A549 (cell line): ENCODE results near the gene YAE1. TPM values are rescaled to one million over a fixed set of nuclear protein-coding genes. Genes with fewer than 3 reads are reported as not detected.

Source experiments
- ATAC-seq, 2 experiments: fragments of 200-7000 bp in 1 of 2; fragments of >200 bp in 1 of 2; cut with Nextera tagmentation in 1 of 2; cut with Tn5 transposase in 1 of 2; 3 replicates each; pipeline versions ENCODE4 v1.8.0 to v1.9.1; 2018 to 2020; ENCODE audit warnings: mild to moderate bottlenecking in 1 of 2, moderate library complexity in 1 of 2
- CTCF ChIA-PET: fragments of 300-600 bp; sonication (Branson Sonifier 250); formaldehyde crosslinking; extraction: SDS; loops from one replicate; lab custom pipeline; 2021; ENCODE audit warnings: antibody characterized with exemption, inconsistent platforms; lab: Yijun Ruan, JAX
- POLR2A ChIA-PET: fragments of 350-600 bp; formaldehyde crosslinking; extraction: SDS; loops from one replicate; lab custom pipeline; 2021; ENCODE audit warnings: antibody characterized with exemption, inconsistent platforms; lab: Yijun Ruan, JAX
- DNase-seq, 2 experiments: peaks; one replicate each; pipeline versions ENCODE4 v3.0.0 to v3.0.0-alpha.2; 2011 to 2016; ENCODE audit warnings: low read depth in 1 of 2, low spot score in 1 of 2
- FAIRE-seq: peaks from 2 replicates; lab custom pipeline; 2011; peaks lifted over from hg19 to GRCh38; lab: Jason Lieb, UNC
- H3K27ac ChIP-seq, 2 experiments: fragments of >200 bp; sonication (Bioruptor Twin); formaldehyde crosslinking; 3 replicates each; pipeline ENCODE4 v1.5.1; 2016 to 2017
- H3K4me1 ChIP-seq: fragments of >200 bp; sonication (Bioruptor Twin); formaldehyde crosslinking; 3 replicates; pipeline ENCODE4 v1.6.1; 2016
- H3K4me2 ChIP-seq: fragments of >200 bp; sonication (Bioruptor Twin); formaldehyde crosslinking; 3 replicates; pipeline ENCODE4 v1.6.1; 2016
- H3K4me3 ChIP-seq: fragments of >200 bp; sonication (Bioruptor Twin); formaldehyde crosslinking; 3 replicates; pipeline ENCODE4 v1.5.1; 2016
- H3K9me3 ChIP-seq: fragments of >200 bp; sonication (Bioruptor Twin); formaldehyde crosslinking; 3 replicates; pipeline ENCODE4 v1.6.1; 2016
- ATOH8 ChIP-seq: fragments of 250-450 bp; sonication (Bioruptor Pico); IDR thresholded peaks from 2 replicates; pipeline ENCODE4 v1.5.0; 2020; ENCODE audit warnings: low read depth, mild to moderate bottlenecking, moderate library complexity
- BCL3 ChIP-seq: fragments of >200 bp; sonication (Bioruptor Twin); formaldehyde crosslinking; IDR thresholded peaks from 3 replicates; pipeline ENCODE4 v1.6.1; 2016
- BHLHE40 ChIP-seq: IDR thresholded peaks from 2 replicates; pipeline ENCODE4 v1.6.1; 2012; ENCODE audit warnings: low read depth, low read length, inconsistent platforms
- CBX2 ChIP-seq: fragments of 200-600 bp; sonication (generic); IDR thresholded peaks from 2 replicates; pipeline ENCODE4 v1.6.1; 2016; ENCODE audit warnings: low read depth, mild to moderate bottlenecking, borderline replicate concordance
- CBX8 ChIP-seq: fragments of 200-600 bp; sonication (generic); IDR thresholded peaks from 2 replicates; pipeline ENCODE4 v1.6.1; 2016
- CEBPB ChIP-seq, 2 experiments: fragments of >200 bp in 1 of 2; sonication (Bioruptor Twin) in 1 of 2; formaldehyde crosslinking in 1 of 2; IDR thresholded peaks; 2 replicates each; pipeline ENCODE4 v1.6.1; 2012 to 2016
- CHD2 ChIP-seq: fragments of 150-350 bp; IDR thresholded peaks from 2 replicates; pipeline ENCODE4 v1.6.1; 2014; ENCODE audit warnings: low read length; ENCODE audit not compliant: partially characterized antibody
- CTCF ChIP-seq: fragments of >200 bp; sonication (Bioruptor Twin); formaldehyde crosslinking; IDR thresholded peaks from 3 replicates; pipeline ENCODE4 v1.5.1; 2016
- ESRRA ChIP-seq: fragments of 150-350 bp; IDR thresholded peaks from 2 replicates; pipeline ENCODE4 v1.6.1; 2014; ENCODE audit warnings: mild to moderate bottlenecking, low read length, borderline replicate concordance
- FOSL2 ChIP-seq, 2 experiments: fragments of 450-650 bp in 1 of 2; fragments of >200 bp in 1 of 2; sonication (Bioruptor Twin) in 1 of 2; formaldehyde crosslinking; IDR thresholded peaks; 2 replicates each; pipeline versions ENCODE4 v1.5.0 to v1.6.1; 2016 to 2020; ENCODE audit warnings: mild to moderate bottlenecking in 1 of 2, moderate library complexity in 1 of 2
- FOXS1 ChIP-seq: fragments of 250-450 bp; sonication (Bioruptor Pico); IDR thresholded peaks from 2 replicates; pipeline ENCODE4 v1.5.0; 2020; ENCODE audit warnings: mild to moderate bottlenecking, moderate library complexity
- GATA3 ChIP-seq: IDR thresholded peaks from 2 replicates; pipeline ENCODE4 v1.6.1; 2012; ENCODE audit warnings: borderline replicate concordance
- HES2 ChIP-seq: fragments of >200 bp; sonication (Bioruptor Twin); formaldehyde crosslinking; IDR thresholded peaks from 2 replicates; pipeline ENCODE4 v1.6.1; 2016
- HEYL ChIP-seq: fragments of 250-450 bp; sonication (Bioruptor Pico); IDR thresholded peaks from 2 replicates; pipeline ENCODE4 v1.8.0; 2021; ENCODE audit warnings: mild to moderate bottlenecking, moderate library complexity
- HMGXB4 ChIP-seq: fragments of 250-450 bp; sonication (Bioruptor Pico); IDR thresholded peaks from 2 replicates; pipeline ENCODE4 v1.5.0; 2021; ENCODE audit warnings: mild to moderate bottlenecking, moderate library complexity, borderline replicate concordance
- HOXB13 ChIP-seq: fragments of 250-450 bp; sonication (Bioruptor Pico); IDR thresholded peaks from 2 replicates; pipeline ENCODE4 v1.5.0; 2020; ENCODE audit warnings: low read depth, mild to moderate bottlenecking, moderate library complexity
- JUNB ChIP-seq: fragments of >200 bp; sonication (Bioruptor Twin); formaldehyde crosslinking; IDR thresholded peaks from 2 replicates; pipeline ENCODE4 v1.6.1; 2016
- KDM1A ChIP-seq: fragments of 200-600 bp; sonication (generic); IDR thresholded peaks from 2 replicates; pipeline ENCODE4 v1.6.1; 2016; ENCODE audit warnings: low read depth, mild to moderate bottlenecking
- KDM5A ChIP-seq: fragments of 200-600 bp; sonication (generic); IDR thresholded peaks from 2 replicates; pipeline ENCODE4 v1.6.1; 2016; ENCODE audit warnings: antibody characterized with exemption, mild to moderate bottlenecking
- MAX ChIP-seq: IDR thresholded peaks from 2 replicates; pipeline ENCODE4 v1.6.1; 2012
- NFE2L2 ChIP-seq: fragments of 150-350 bp; conservative IDR thresholded peaks from 2 replicates; pipeline ENCODE4 v1.6.1; 2014; ENCODE audit warnings: low read length
- NR3C1 ChIP-seq: fragments of >200 bp; sonication (Bioruptor Twin); formaldehyde crosslinking; IDR thresholded peaks from 3 replicates; pipeline ENCODE4 v1.6.1; 2017
- PBX3 ChIP-seq: IDR thresholded peaks from 2 replicates; pipeline ENCODE4 v1.6.1; 2012
- PHF8 ChIP-seq: fragments of 200-600 bp; sonication (generic); IDR thresholded peaks from 2 replicates; pipeline ENCODE4 v1.6.1; 2016; ENCODE audit warnings: low read depth, mild to moderate bottlenecking, antibody characterized with exemption, moderate library complexity, borderline replicate concordance
- POLR2A ChIP-seq: IDR thresholded peaks from 2 replicates; pipeline ENCODE4 v1.6.1; 2012; ENCODE audit warnings: mild to moderate bottlenecking, low read length
- RAD21 ChIP-seq, 2 experiments: fragments of >200 bp in 1 of 2; sonication (Bioruptor Twin) in 1 of 2; formaldehyde crosslinking in 1 of 2; IDR thresholded peaks in 1 of 2; conservative IDR thresholded peaks in 1 of 2; 2 replicates in 1 of 2; 3 replicates in 1 of 2; pipeline ENCODE4 v1.6.1; 2012 to 2018; ENCODE audit warnings: inconsistent platforms in 1 of 2
- RARB ChIP-seq: fragments of 250-450 bp; sonication (Bioruptor Pico); IDR thresholded peaks from 2 replicates; pipeline ENCODE4 v1.8.0; 2021; ENCODE audit warnings: mild to moderate bottlenecking, moderate library complexity
- RFX5 ChIP-seq: fragments of 450-650 bp; IDR thresholded peaks from 2 replicates; pipeline ENCODE4 v1.7.1; 2014; ENCODE audit warnings: antibody characterized with exemption, mild to moderate bottlenecking, moderate library complexity
- SREBF2 ChIP-seq: fragments of 450-650 bp; IDR thresholded peaks from 2 replicates; pipeline ENCODE4 v1.6.1; 2014; ENCODE audit warnings: mild to moderate bottlenecking, moderate library complexity
- TFCP2L1 ChIP-seq: fragments of 250-450 bp; sonication (Bioruptor Pico); IDR thresholded peaks from 2 replicates; pipeline ENCODE4 v1.5.0; 2021; ENCODE audit warnings: mild to moderate bottlenecking
- TP53 ChIP-seq: fragments of 250-450 bp; sonication (Bioruptor Pico); IDR thresholded peaks from 2 replicates; pipeline ENCODE4 v1.5.0; 2021; ENCODE audit warnings: mild to moderate bottlenecking, moderate library complexity
- ZFP36 ChIP-seq: fragments of 450-650 bp; IDR thresholded peaks from 2 replicates; pipeline ENCODE4 v1.6.1; 2014; ENCODE audit warnings: borderline replicate concordance; ENCODE audit not compliant: partially characterized antibody
- ZSCAN20 ChIP-seq: fragments of 250-450 bp; sonication (Bioruptor Pico); IDR thresholded peaks from 2 replicates; pipeline ENCODE4 v1.8.0; 2022; ENCODE audit warnings: mild to moderate bottlenecking, moderate library complexity
- WGBS: methylation state at CpG from one replicate; pipeline ENCODE4 v1.1.6; 2017; ENCODE audit errors: missing lambda C conversion rate; 5-methylcytosine and 5-hydroxymethylcytosine counted together
- polyA minus RNA-seq: library from RNA; depleted of rRNA, polyadenylated mRNA; stranded (reverse); fragments of >200 nt; gene quantifications from 2 replicates; pipeline ENCODE4 v1.2.3, GENCODE V29; 2011; rRNA and poly(A)+ RNA removed
- polyA plus RNA-seq, 4 experiments: library from polyadenylated mRNA; depleted of rRNA in 3 of 4; stranded (reverse); fragments of >200 nt; fragmentation: RNase III in 1 of 4; extraction: RNeasy Plus Mini Kit Qiagen cat#74134 plus additional on column Dnase treatment in 1 of 4; gene quantifications; 2 replicates in 3 of 4; 3 replicates in 1 of 4; pipeline ENCODE4 v1.2.3, GENCODE V29; 2011 to 2017

YAE1 gene
- polyA plus RNA-seq (2011; rRNA removed): 41.7 and 59.1 TPM in 2 replicates
- 14.7 and 17.7 TPM in 2 replicates for polyA plus RNA-seq (2012; cell fraction: cytosol; rRNA removed)
- 4.8 and 6.4 TPM in 2 replicates for polyA plus RNA-seq (2012; cell fraction: nucleus; rRNA removed)
- polyA plus RNA-seq (2017; fragmentation: RNase III; extraction: RNeasy Plus Mini Kit Qiagen cat#74134 plus additional on column Dnase treatment): 61.2 to 66.6 TPM (median 65.2 TPM) in 3 replicates
- polyA minus RNA-seq: 23.1 and 31.9 TPM in 2 replicates

GRCh38 chr7:39566023-39566921, at the start of gene YAE1:
TSS of gene YAE1 (plus strand) at chr7:39566404. CDS start at chr7:39566419, 15 bp downstream.
- FAIRE-seq (no peak), ATAC-seq (peak; percentile 99 to 100), DNase-seq (peak; percentile 83 to 87)
- ChIA-PET CTCF (interaction anchor here (1.2 kb wide), 1 partner anchor 14 kb away, joined by 9 read pairs; no protein-coding TSS in a partner anchor), POLR2A (interaction anchor here (1.4 to 1.5 kb wide), 2 partner anchors 57 to 657 kb away, joined by 3 to 5 read pairs; partner anchors contain the start of genes RALA and VPS41)
- Histone ChIP-seq H3K4me2 (peak within 1 kb of the TSS; percentile 94), H3K9me3 (no peaks in the 10 kb centered on the region), H3K27ac (peak within 1 kb of the TSS; percentile 81 to 90), H3K4me3 (peak within 1 kb of the TSS; percentile 74), H3K4me1 (peaks cover 10% of the 10 kb centered on the region; the same call in 2 of the 3 replicates)
- WGBS: under 1% methylated on average over 45 of the region's 64 CpGs
- no peak for TF ChIP-seq GATA3
- no peak for TF ChIP-seq CEBPB (IDR thresholded peaks at IDR 0.05)
- no peak for TF ChIP-seq ATOH8
- TF ChIP-seq JUNB: no peak
- no peak for TF ChIP-seq ZSCAN20
- no peak for TF ChIP-seq RAD21 (conservative IDR thresholded peaks at IDR 0.05 in 1 of 2, IDR thresholded peaks at IDR 0.05 in 1 of 2)
- TF ChIP-seq RFX5: no peak
- no peak for TF ChIP-seq CTCF
- TF ChIP-seq PBX3: no peak
- TF ChIP-seq BHLHE40: no peak
- no peak for TF ChIP-seq TFCP2L1 (CRISPR knock-in tag)
- TF ChIP-seq KDM5A: no peak
- no peak for TF ChIP-seq ESRRA
- no peak for TF ChIP-seq CHD2
- no peak for TF ChIP-seq HOXB13 (CRISPR knock-in tag)
- no peak for TF ChIP-seq ZFP36
- TF ChIP-seq SREBF2: no peak
- TF ChIP-seq POLR2A: peak; percentile 92
- peak; percentile 96 for TF ChIP-seq BCL3
- TF ChIP-seq KDM1A: no peak
- peak; percentile 94 for TF ChIP-seq PHF8
- no peak for TF ChIP-seq FOSL2 (IDR thresholded peaks at IDR 0.05)
- no peak for TF ChIP-seq FOSL2 (CRISPR knock-in tag; IDR thresholded peaks at IDR 0.05)
- no peak for TF ChIP-seq FOXS1 (CRISPR knock-in tag)
- TF ChIP-seq HEYL (CRISPR knock-in tag): no peak
- peak; percentile 85 for TF ChIP-seq MAX
- no peak for TF ChIP-seq TP53
- no peak for TF ChIP-seq HES2
- 0 out of 2 replicates have a peak, but pooled peaks have one; percentile 50 for TF ChIP-seq HMGXB4 (CRISPR knock-in tag)
- no peak for TF ChIP-seq NR3C1
- TF ChIP-seq CBX2: no peak
- TF ChIP-seq CBX8: no peak
- TF ChIP-seq RARB (CRISPR knock-in tag): no peak
- TF ChIP-seq NFE2L2: no peak
